HUES64 (cell line): ENCODE data around the gene STRA8.

Source experiments
- H3K27ac ChIP-seq: 2 replicates; pipeline ENCODE4 v1.7.0; 2013; ENCODE audit warnings: low read depth, low read length, inconsistent platforms
- H3K27me3 ChIP-seq: 2 replicates; pipeline ENCODE4 v1.6.1; 2013; ENCODE audit warnings: mild to moderate bottlenecking, low read length; ENCODE audit not compliant: insufficient read depth
- H3K36me3 ChIP-seq: 2 replicates; pipeline ENCODE4 v1.6.1; 2013; ENCODE audit warnings: mild to moderate bottlenecking, low read length; ENCODE audit not compliant: insufficient read depth
- H3K4me1 ChIP-seq: 2 replicates; pipeline ENCODE4 v1.6.1; 2013; ENCODE audit warnings: mild to moderate bottlenecking, low read length, moderate library complexity; ENCODE audit not compliant: insufficient read depth
- H3K4me3 ChIP-seq: 2 replicates; pipeline ENCODE4 v1.5.1; 2013; ENCODE audit warnings: mild to moderate bottlenecking, low read length, moderate library complexity
- H3K9ac ChIP-seq: 2 replicates; pipeline ENCODE4 v1.6.1; 2013; ENCODE audit warnings: mild to moderate bottlenecking, low read depth, low read length
- H3K9me3 ChIP-seq: 2 replicates; pipeline ENCODE4 v1.6.1; 2013; ENCODE audit warnings: low read depth, low read length; ENCODE audit not compliant: insufficient read depth
- WGBS: fragments of 150-250, 120-280 bp; methylation state at CpG from one replicate; pipeline ENCODE4 v1.1.7; 2013; ENCODE audit warnings: missing lambda C conversion rate; 5-methylcytosine and 5-hydroxymethylcytosine counted together

STRA8 gene

DNA sequence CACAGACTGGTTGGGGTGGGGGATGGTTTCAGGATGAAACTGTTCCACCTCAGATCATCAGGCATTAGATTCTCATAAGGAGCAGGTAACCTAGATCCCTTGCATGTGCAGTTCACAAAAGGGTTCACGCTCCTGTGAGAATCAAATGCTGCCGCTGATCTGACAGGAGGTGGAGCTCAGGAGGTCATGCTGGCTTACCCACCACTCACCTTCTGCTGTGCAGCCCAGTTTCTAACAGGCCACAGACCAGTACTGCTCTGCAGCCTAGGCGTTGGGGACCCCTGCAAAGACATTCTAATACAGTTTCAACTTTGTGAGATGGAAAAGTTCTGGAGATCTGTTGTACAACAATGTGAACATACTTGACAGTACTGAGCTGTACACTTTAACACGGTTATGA lies 39.9 kb downstream of the STRA8 start:
- Histone ChIP-seq H3K9ac (no peak overlapping the region), H3K36me3 (no peaks in the 10 kb centered on the region), H3K9me3 (no peaks in the 10 kb centered on the region), H3K27me3 (no peaks in the 10 kb centered on the region), H3K27ac (no peak overlapping the region), H3K4me1 (no peaks in the 10 kb centered on the region), H3K4me3 (no peak overlapping the region)
- 98% methylated on average over 3 of the region's 4 CpGs for WGBS

DNA sequence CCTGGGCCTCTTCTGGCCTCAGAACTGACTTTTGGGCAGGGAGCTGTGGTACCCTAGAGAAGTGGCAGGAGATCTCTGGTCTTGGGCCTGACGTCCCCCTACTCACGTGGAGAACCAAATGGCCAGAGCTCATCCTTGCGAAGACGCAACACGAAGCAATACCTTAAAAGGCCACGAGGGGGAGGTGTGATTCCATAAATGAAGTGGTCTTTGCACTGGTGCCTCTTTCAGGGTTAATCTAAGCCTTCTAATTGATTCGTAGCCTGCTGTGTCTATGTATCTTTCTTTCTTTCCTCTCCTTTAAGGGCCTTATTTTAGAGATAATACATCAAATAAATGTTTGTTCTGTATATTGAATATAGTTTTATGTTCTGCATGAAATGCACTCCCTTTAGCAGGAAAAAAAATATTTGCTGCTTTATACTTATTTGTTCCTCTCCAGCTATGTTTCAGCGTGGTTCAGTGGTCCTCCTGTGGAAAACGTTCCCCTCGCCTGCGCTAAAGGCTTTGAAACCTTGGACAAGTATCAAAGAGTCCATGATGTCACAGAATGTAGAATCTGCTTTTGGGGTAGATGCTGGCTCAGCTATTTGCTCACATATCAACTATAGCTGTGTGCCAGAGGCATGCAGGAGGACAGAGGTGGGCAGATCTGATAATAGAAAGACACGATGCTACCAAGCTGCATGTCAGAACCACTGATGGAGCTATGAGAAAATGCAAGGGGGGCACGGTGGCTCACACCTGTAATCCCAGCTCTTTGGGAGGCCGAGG lies 41.0 kb downstream of the STRA8 start:
- WGBS, result 49% methylated on average over 13 of the region's 14 CpGs
- no peak overlapping the region for H3K9ac ChIP-seq

DNA sequence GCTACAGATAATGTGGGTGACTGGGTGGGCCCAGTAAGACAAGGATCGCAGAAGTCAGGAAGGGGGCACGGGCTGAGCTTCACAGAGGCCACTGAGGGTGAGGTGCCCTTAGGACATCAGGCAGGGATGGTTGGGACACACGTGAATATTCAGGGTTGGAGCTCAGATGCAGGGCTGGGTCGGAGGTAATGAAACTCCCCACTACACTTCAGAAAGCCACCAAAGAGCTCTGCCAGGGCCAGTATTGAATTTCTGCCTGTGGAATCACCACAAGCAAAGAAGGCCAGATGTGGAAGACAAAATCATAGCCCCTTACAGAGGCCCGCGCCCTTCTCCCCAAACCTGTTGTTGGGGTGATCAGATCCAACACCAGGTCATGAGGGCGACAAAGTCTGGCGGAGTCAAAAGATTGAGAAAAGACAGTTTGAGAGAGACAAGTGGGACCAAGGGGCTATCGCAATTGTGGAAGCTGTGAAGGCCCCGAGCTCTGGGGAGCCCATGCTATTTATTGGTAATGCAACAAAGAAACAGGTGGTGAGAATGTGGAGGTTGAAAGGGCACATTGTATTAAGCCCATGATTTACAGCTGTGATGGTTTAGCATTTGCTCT lies 42.4 kb downstream of the STRA8 start:
- 93% methylated on average over 10 of the region's 10 CpGs for WGBS

More for the DNA sequence above, 41.0 kb downstream of the STRA8 start:
- no peaks in the 10 kb centered on the region for H3K4me1 ChIP-seq
- H3K27me3 ChIP-seq, result no peaks in the 10 kb centered on the region
- no peaks in the 10 kb centered on the region for H3K9me3 ChIP-seq
- H3K36me3 ChIP-seq, result no peaks in the 10 kb centered on the region
- no peak overlapping the region for H3K4me3 ChIP-seq
- no peak overlapping the region for H3K27ac ChIP-seq

DNA sequence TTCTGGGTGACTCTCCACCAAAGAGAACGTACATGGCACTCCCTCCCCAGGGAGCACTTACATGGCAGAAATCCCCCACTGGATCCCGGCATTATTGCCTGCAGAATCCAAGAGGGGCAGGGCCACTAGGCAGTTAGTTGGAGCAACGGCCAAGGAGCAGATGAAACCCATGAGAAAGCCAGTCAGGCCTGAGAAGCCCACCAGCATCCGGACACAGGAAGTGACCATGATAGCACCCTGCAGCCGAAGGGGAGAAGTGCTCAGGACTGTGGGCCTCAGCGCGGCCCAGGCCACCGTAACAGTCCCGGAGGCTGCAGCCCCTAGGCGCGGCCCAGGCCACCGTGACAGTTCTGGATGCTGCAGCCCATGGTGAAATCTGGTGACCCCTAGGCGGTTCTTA lies 43.5 kb downstream of the STRA8 start:
- Histone ChIP-seq H3K27ac (no peak overlapping the region), H3K36me3 (no peaks in the 10 kb centered on the region), H3K9me3 (no peaks in the 10 kb centered on the region), H3K9ac (no peak overlapping the region), H3K27me3 (no peaks in the 10 kb centered on the region), H3K4me1 (no peaks in the 10 kb centered on the region), H3K4me3 (no peak overlapping the region)
- WGBS, result 93% methylated on average over 13 of the region's 13 CpGs

More for the DNA sequence above, 42.4 kb downstream of the STRA8 start:
- H3K4me3 ChIP-seq, result no peak overlapping the region
- no peaks in the 10 kb centered on the region for H3K27me3 ChIP-seq
- no peak overlapping the region for H3K9ac ChIP-seq
- no peaks in the 10 kb centered on the region for H3K36me3 ChIP-seq
- H3K27ac ChIP-seq, result no peak overlapping the region
- no peaks in the 10 kb centered on the region for H3K9me3 ChIP-seq
- H3K4me1 ChIP-seq, result no peaks in the 10 kb centered on the region

DNA sequence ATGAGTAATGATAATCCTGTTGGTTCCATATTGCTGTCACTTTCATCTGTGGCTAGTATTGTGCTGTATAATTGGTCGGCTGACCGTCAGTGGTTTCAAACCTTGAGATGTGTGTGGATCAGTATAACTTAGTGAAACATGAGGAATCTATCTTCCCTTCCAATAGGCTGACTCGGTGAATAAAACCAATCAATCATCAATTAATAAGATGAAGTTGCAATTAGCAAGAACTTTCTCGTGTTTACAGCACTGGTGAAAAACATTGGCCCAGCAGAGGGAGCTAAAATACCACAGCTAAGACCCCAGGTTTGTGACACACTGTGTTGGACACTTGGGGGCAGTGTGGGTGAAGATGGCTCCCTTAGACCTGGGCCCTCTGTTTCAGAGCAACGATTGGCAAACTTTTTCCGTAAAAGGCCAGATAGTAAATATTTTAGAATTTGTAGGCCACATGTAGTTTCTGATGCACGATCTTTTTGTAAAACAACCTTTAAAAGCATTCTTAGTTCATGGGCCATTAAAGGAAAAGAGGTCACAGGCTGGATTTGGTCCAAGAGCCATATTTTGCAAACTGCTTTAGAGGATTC lies 47.8 kb downstream of the STRA8 start:
- Histone ChIP-seq H3K27me3 (no peaks in the 10 kb centered on the region), H3K9ac (no peak overlapping the region), H3K27ac (no peak overlapping the region), H3K4me3 (no peak overlapping the region), H3K9me3 (no peaks in the 10 kb centered on the region), H3K4me1 (no peaks in the 10 kb centered on the region), H3K36me3 (no peaks in the 10 kb centered on the region)
- WGBS, result 25% methylated on average over 7 of the region's 7 CpGs

DNA sequence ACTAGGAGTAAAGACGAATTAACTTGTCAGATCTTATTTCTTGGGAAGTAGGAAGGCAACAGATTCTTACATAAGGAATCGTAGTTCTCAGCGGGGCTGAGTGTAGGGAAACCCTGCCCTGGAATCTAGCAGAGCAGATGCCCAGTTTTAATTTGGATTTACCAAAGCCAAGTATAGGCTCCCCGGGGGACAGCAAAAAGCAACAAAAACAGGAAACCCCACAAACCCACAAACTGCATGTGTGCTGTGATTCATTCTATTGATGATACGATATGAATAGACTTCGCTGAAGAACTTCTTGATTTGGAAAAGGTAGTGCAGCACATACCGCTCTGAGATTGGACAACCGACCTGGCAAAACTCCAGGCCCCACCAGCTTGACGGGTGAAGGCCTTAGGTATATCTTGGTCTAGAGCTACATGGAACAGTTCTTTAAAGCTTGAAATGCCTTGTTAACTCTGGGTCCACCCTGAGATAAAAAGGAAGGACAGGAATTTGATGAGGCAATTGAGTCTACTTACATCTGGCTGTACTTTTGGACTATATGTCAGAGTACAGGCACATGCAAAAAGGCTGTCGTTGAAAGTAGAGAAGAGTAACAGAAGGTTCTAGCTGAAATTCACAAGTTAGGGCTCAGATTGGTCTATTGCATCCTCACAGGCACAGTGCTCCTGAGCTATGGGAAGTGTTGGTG lies 49.1 kb downstream of the STRA8 start:
- no peak overlapping the region for H3K9ac ChIP-seq
- no peaks in the 10 kb centered on the region for H3K36me3 ChIP-seq
- H3K4me1 ChIP-seq, result no peaks in the 10 kb centered on the region
- H3K9me3 ChIP-seq, result no peaks in the 10 kb centered on the region
- H3K4me3 ChIP-seq, result no peak overlapping the region
- H3K27me3 ChIP-seq, result no peaks in the 10 kb centered on the region
- no peak overlapping the region for H3K27ac ChIP-seq
- 95% methylated on average over 10 of the region's 10 CpGs for WGBS

DNA sequence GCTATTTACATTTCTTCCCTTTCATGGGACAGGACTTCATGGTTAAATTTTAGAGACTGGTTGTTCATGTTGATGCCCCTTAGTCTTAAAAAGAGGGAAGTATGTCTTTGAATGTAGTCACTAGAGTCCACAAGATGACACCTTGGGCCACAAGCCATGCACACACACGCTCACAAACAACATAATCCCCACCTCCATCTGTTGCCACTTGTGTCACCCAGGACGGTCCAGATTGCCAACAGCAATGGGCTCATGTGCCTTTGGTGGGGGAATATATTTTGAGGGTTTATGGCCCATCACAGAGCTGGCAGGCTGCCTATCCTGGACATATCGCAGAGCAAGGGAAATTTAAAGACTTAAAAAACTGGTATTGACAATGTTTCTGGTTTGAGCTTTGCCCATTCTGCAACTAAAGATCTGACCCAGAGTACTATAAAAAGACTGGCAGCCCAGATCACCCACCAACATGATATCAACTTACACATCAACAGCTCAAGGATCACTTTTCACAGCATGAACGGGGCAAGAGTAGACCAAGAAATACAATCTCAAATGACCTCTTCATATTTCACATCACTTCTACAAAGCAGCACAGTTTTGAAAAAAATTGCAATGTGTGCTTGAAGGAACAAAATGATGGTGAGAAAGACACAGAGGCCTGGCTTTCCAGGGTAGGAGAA lies 50.5 kb downstream of the STRA8 start:
- 88% methylated on average over 4 of the region's 4 CpGs for WGBS
- no peak overlapping the region for H3K9ac ChIP-seq
- no peak overlapping the region for H3K27ac ChIP-seq
- H3K4me1 ChIP-seq, result no peaks in the 10 kb centered on the region
- no peaks in the 10 kb centered on the region for H3K27me3 ChIP-seq
- no peaks in the 10 kb centered on the region for H3K36me3 ChIP-seq
- no peak overlapping the region for H3K4me3 ChIP-seq
- H3K9me3 ChIP-seq, result no peaks in the 10 kb centered on the region

DNA sequence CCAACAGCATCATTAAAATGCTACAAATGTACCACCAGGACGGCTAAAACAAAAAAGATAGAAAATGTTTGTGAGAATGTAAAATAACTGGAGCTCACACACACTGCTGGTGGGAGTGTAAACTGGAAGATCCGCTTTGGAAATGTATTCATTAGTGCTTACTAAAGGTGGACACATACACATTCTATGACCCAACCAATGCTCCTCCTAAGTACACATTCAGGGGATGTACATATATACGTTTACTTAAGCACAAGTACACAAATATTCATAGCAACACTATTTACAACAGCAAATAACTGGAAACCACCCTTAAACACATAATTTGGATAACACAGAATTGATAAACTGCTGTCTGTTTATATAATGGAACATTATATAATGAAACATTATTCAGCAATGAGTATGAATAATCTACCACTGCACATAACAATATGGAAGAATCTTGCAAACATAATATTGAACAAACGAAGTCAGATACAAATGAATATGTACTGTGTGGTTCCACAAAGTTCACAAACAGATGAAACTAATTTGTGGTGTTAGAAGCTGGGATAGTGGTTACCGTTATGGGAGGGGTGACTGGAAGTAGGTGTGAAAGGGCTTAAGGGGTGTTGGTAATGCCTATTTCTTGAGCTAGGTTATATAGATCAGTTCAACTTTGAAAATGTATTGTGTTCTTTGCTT lies 52.1 kb downstream of the STRA8 start:
- H3K9me3 ChIP-seq, result no peaks in the 10 kb centered on the region
- no peak overlapping the region for H3K9ac ChIP-seq
- no peaks in the 10 kb centered on the region for H3K36me3 ChIP-seq
- no peaks in the 10 kb centered on the region for H3K27me3 ChIP-seq
- WGBS, result 93% methylated on average over 4 of the region's 5 CpGs
- no peaks in the 10 kb centered on the region for H3K4me1 ChIP-seq
- H3K4me3 ChIP-seq, result no peak overlapping the region
- no peak overlapping the region for H3K27ac ChIP-seq

DNA sequence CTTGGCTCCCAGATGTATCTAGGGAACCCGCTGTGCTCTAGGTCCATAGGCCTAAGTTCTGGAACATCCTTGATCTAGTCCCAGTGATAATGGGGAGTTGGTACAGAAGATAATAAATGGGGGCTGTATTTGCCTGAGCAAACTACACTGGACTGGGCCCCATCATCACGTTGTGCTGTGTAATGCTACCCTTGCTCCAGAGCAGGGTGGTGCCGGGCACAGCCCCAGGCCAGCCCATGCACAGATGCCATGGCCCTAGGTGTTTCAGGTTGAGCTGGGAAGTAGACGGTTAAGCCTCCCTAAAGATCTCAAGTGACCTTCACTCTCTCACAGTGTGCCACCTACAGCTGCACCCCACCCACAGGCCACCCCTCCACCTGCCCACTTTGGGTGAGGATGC lies 53.2 kb downstream of the STRA8 start:
- Histone ChIP-seq H3K4me1 (no peaks in the 10 kb centered on the region), H3K36me3 (no peaks in the 10 kb centered on the region)
- WGBS, result 87% methylated on average over 4 of the region's 4 CpGs

DNA sequence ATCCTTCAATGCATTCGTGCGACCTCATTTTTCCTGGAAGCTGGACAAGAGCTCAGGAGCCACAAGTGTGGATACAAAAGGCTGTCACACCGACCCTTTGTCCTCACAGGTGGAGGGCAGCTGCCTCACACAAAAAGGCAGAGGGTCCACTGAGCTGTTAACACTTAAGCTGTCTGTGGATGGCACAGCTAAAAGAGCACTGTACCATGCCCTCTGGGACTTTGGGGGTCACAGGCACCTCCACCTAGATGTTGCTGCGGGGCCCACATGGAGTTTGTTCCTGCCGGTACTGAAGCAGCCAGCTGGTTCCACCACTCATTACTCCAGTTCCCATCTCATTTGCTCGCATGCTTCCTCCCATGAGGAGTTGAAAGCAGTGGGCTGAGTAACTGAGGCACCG lies 57.0 kb downstream of the STRA8 start:
- Histone ChIP-seq H3K27me3 (no peaks in the 10 kb centered on the region), H3K9me3 (no peaks in the 10 kb centered on the region), H3K36me3 (no peaks in the 10 kb centered on the region), H3K4me3 (no peak overlapping the region), H3K27ac (no peak overlapping the region), H3K4me1 (no peaks in the 10 kb centered on the region), H3K9ac (no peak overlapping the region)
- WGBS, result 96% methylated on average over 7 of the region's 7 CpGs

More for the DNA sequence above, 53.2 kb downstream of the STRA8 start:
- Histone ChIP-seq H3K27me3 (no peaks in the 10 kb centered on the region), H3K4me3 (no peak overlapping the region), H3K9ac (no peak overlapping the region), H3K27ac (no peak overlapping the region), H3K9me3 (no peaks in the 10 kb centered on the region)
